A549 (cell line): ENCODE data around the gene AADACL4.
"Not testable (repeated sequence)": the region's sequence is repeated elsewhere in the genome, so short reads cannot be mapped to it uniquely, and the experiment has no call there.

Experiments
- CEBPB ChIP-seq, 2 experiments: fragments of >200 bp in 1 of 2; sonication (Bioruptor Twin) in 1 of 2; formaldehyde crosslinking in 1 of 2; IDR thresholded peaks; 2 replicates each; pipeline ENCODE4 v1.6.1; 2012 to 2016
- CHD2 ChIP-seq: fragments of 150-350 bp; IDR thresholded peaks from 2 replicates; pipeline ENCODE4 v1.6.1; 2014; ENCODE audit warnings: low read length; ENCODE audit not compliant: partially characterized antibody
- ESRRA ChIP-seq: fragments of 150-350 bp; IDR thresholded peaks from 2 replicates; pipeline ENCODE4 v1.6.1; 2014; ENCODE audit warnings: mild to moderate bottlenecking, low read length, borderline replicate concordance
- JUNB ChIP-seq: fragments of >200 bp; sonication (Bioruptor Twin); formaldehyde crosslinking; IDR thresholded peaks from 2 replicates; pipeline ENCODE4 v1.6.1; 2016
- MAFK ChIP-seq: fragments of 450-650 bp; IDR thresholded peaks from 2 replicates; pipeline ENCODE4 v1.6.1; 2014; ENCODE audit not compliant: partially characterized antibody
- POLR2A ChIP-seq: IDR thresholded peaks from 2 replicates; pipeline ENCODE4 v1.6.1; 2012; ENCODE audit warnings: mild to moderate bottlenecking, low read length
- POLR2AphosphoS2 ChIP-seq: conservative IDR thresholded peaks from 2 replicates; pipeline ENCODE4 v1.6.1; 2012; ENCODE audit warnings: low read length, improper control_type of control experiment, inconsistent platforms
- RAD21 ChIP-seq, 2 experiments: fragments of >200 bp in 1 of 2; sonication (Bioruptor Twin) in 1 of 2; formaldehyde crosslinking in 1 of 2; IDR thresholded peaks in 1 of 2; conservative IDR thresholded peaks in 1 of 2; 2 replicates in 1 of 2; 3 replicates in 1 of 2; pipeline ENCODE4 v1.6.1; 2012 to 2018; ENCODE audit warnings: inconsistent platforms in 1 of 2
- RCOR1 ChIP-seq: fragments of 150-350 bp; IDR thresholded peaks from 2 replicates; pipeline ENCODE4 v1.6.1; 2014; ENCODE audit warnings: antibody characterized with exemption, low read length, low read depth
- RFX5 ChIP-seq: fragments of 450-650 bp; IDR thresholded peaks from 2 replicates; pipeline ENCODE4 v1.7.1; 2014; ENCODE audit warnings: antibody characterized with exemption, mild to moderate bottlenecking, moderate library complexity
- SREBF2 ChIP-seq: fragments of 450-650 bp; IDR thresholded peaks from 2 replicates; pipeline ENCODE4 v1.6.1; 2014; ENCODE audit warnings: mild to moderate bottlenecking, moderate library complexity
- TF ChIP-seq, protein P1 (sequence below): fragments of >200 bp; sonication (Bioruptor Twin); formaldehyde crosslinking; IDR thresholded peaks from 3 replicates; pipeline ENCODE4 v1.5.1; 2016

GRCh38 chr1:12676122-12676521 is 32.2 kb downstream of the AADACL4 start:
- not testable (repeated sequence) for TF ChIP-seq MAFK; RAD21 (conservative IDR thresholded peaks at IDR 0.05 in 1 of 2, IDR thresholded peaks at IDR 0.05 in 1 of 2); RFX5; CHD2; POLR2AphosphoS2; POLR2A; JUNB; CEBPB (IDR thresholded peaks at IDR 0.05); ESRRA; SREBF2; RCOR1
- TF ChIP-seq, protein P1, sequence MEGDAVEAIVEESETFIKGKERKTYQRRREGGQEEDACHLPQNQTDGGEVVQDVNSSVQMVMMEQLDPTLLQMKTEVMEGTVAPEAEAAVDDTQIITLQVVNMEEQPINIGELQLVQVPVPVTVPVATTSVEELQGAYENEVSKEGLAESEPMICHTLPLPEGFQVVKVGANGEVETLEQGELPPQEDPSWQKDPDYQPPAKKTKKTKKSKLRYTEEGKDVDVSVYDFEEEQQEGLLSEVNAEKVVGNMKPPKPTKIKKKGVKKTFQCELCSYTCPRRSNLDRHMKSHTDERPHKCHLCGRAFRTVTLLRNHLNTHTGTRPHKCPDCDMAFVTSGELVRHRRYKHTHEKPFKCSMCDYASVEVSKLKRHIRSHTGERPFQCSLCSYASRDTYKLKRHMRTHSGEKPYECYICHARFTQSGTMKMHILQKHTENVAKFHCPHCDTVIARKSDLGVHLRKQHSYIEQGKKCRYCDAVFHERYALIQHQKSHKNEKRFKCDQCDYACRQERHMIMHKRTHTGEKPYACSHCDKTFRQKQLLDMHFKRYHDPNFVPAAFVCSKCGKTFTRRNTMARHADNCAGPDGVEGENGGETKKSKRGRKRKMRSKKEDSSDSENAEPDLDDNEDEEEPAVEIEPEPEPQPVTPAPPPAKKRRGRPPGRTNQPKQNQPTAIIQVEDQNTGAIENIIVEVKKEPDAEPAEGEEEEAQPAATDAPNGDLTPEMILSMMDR, result not testable (repeated sequence)
